Smooth muscle cell (in vitro differentiated cells): Measurements from ENCODE around the gene C19orf53. TPM values are rescaled to one million over a fixed set of nuclear protein-coding genes. Genes with fewer than 3 reads are reported as not detected.
A peak's percentile ranks its signal among the peaks of the same experiment; 100 is the strongest.
"Not testable (repeated sequence)": the region's sequence is repeated elsewhere in the genome, so short reads cannot be mapped to it uniquely, and the experiment has no call there.

Experiments used
- DNase-seq: peaks from one replicate; lab custom pipeline; 2025; ENCODE audit not compliant: unreplicated experiment; lab: John Stamatoyannopoulos, UW
- H2AFZ ChIP-seq: fragments of 200-600 bp; sonication (generic); 2 replicates; pipeline ENCODE4 v1.6.0; 2016; ENCODE audit warnings: antibody characterized with exemption, low read depth, mild to moderate bottlenecking
- H3F3A ChIP-seq: fragments of 200-600 bp; sonication (generic); 2 replicates; pipeline ENCODE4 v1.6.0; 2017; ENCODE audit warnings: antibody characterized with exemption, low read depth
- H3K27ac ChIP-seq: fragments of 200-600 bp; sonication (generic); 2 replicates; pipeline ENCODE4 v1.5.1; 2016; ENCODE audit warnings: low read depth, mild to moderate bottlenecking
- H3K27me3 ChIP-seq: fragments of 200-600 bp; sonication (generic); 2 replicates; pipeline ENCODE4 v1.6.1; 2016; ENCODE audit warnings: low read depth, mild to moderate bottlenecking
- H3K36me3 ChIP-seq: fragments of 200-600 bp; sonication (generic); 2 replicates; pipeline ENCODE4 v1.5.1; 2016; ENCODE audit warnings: low read depth
- H3K4me1 ChIP-seq: fragments of 200-600 bp; sonication (generic); 2 replicates; pipeline ENCODE4 v1.5.1; 2016; ENCODE audit warnings: low read depth
- H3K4me2 ChIP-seq: fragments of 200-600 bp; sonication (generic); 2 replicates; pipeline ENCODE4 v1.6.0; 2016; ENCODE audit warnings: mild to moderate bottlenecking
- H3K4me3 ChIP-seq: fragments of 200-600 bp; sonication (generic); 2 replicates; pipeline ENCODE4 v1.5.1; 2016; ENCODE audit warnings: mild to moderate bottlenecking
- H3K79me2 ChIP-seq: fragments of 200-600 bp; sonication (generic); 2 replicates; pipeline ENCODE4 v1.6.0; 2016; ENCODE audit warnings: low read depth, mild to moderate bottlenecking
- H3K9ac ChIP-seq: fragments of 200-600 bp; sonication (generic); 2 replicates; pipeline ENCODE4 v1.6.0; 2016; ENCODE audit warnings: low read depth
- H3K9me3 ChIP-seq: fragments of 200-600 bp; sonication (generic); replicated peaks from 2 replicates; pipeline ENCODE4 v1.5.1; 2016; ENCODE audit warnings: low read depth
- H4K20me1 ChIP-seq: fragments of 200-600 bp; sonication (generic); 2 replicates; pipeline ENCODE4 v1.6.0; 2016; ENCODE audit warnings: low read depth
- CTCF ChIP-seq: fragments of 200-600 bp; sonication (generic); IDR thresholded peaks from 2 replicates; pipeline ENCODE4 v1.5.1; 2017; ENCODE audit warnings: borderline replicate concordance, mild to moderate bottlenecking, antibody characterized with exemption; ENCODE audit not compliant: insufficient read depth, poor library complexity, severe bottlenecking
- WGBS: methylation state at CpG from one replicate; pipeline ENCODE4 v1.1.7; 2016; ENCODE audit warnings: low lambda C conversion rate; 5-methylcytosine and 5-hydroxymethylcytosine counted together
- polyA plus RNA-seq: library from polyadenylated mRNA; unstranded; fragments of >200 nt; fragmentation: Nextera tagmentation; extraction: Ambion mirVana; gene quantifications from 2 replicates; pipeline ENCODE4 v1.2.1, GENCODE V29; 2016
- total RNA-seq: library from RNA; depleted of rRNA; stranded (reverse); fragments of >200 nt; gene quantifications from 2 replicates; pipeline ENCODE4 v1.2.3, GENCODE V29; 2014

C19orf53 gene
- total and polyA plus RNA-seq, 2 experiments from 2014 or later = 192 to 298 TPM

GRCh38 chr19:13747098-13747453 lies 27.2 kb upstream of the C19orf53 start:
- Histone ChIP-seq H3K79me2 (peaks cover 25% of the 10 kb centered on the region), H3K9me3 (no peaks in the 10 kb centered on the region), H4K20me1 (no peaks in the 10 kb centered on the region), H3K27ac (no peak overlapping the region), H3K4me2 (peak overlapping the region; percentile 70), H3K36me3 (no peaks in the 10 kb centered on the region), H3K4me3 (peak overlapping the region; percentile 72), H3K9ac (no peak overlapping the region), H2AFZ (peak overlapping the region; percentile 19), H3K27me3 (no peaks in the 10 kb centered on the region), H3F3A (no peaks in the 10 kb centered on the region), H3K4me1 (peaks cover 4% of the 10 kb centered on the region)
- 95% methylated on average over 8 of the region's 8 CpGs for WGBS
- no peak for TF ChIP-seq CTCF
- DNase-seq = no peak

DNA sequence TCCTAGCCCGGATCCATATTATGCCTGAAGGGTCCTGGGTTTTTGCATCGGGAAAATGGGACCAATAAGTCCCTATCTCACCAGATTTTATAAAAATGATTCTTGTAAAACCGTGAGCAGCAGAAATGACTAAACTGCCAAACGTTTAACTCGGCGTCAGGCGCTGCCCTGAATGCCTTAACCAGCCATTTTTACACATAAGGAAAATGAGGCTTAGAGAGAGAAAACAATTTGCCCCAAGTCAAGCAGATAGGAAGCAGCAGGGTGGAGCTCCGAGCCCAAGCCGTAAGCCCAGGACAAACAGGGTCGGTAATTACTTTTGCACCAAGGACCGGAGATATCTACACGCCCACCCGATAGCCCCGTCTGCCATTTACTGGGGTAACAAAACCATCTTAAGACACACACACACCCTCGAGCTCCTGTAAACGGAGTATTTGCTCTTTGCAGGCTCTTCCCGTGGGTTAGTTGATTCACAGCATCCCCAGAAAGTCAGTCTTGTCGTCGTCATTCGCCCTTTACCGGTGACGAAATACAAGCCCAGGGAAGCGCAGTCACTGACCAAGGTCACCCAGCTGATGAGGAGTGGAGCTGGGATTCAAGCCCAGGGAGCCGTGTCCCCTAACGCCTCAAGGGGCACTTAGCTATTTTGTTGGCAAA lies 26.0 kb upstream of the C19orf53 start:
- WGBS = 5% methylated on average over 25 of the region's 25 CpGs
- Histone ChIP-seq H3F3A (no peaks in the 10 kb centered on the region), H3K4me1 (peaks cover 4% of the 10 kb centered on the region), H3K9me3 (no peaks in the 10 kb centered on the region), H3K4me3 (peak overlapping the region; percentile 72), H3K4me2 (peak overlapping the region; percentile 87), H3K27ac (peak overlapping the region; percentile 71), H3K36me3 (no peaks in the 10 kb centered on the region), H4K20me1 (no peaks in the 10 kb centered on the region), H2AFZ (peak overlapping the region; percentile 73), H3K79me2 (peaks cover 25% of the 10 kb centered on the region), H3K27me3 (no peaks in the 10 kb centered on the region), H3K9ac (peak overlapping the region; percentile 78)
- TF ChIP-seq CTCF = no peak
- DNase-seq = no peak

- Histone ChIP-seq H3K79me2 (peaks cover 25% of the 10 kb centered on the region), H3F3A (no peaks in the 10 kb centered on the region), H3K27ac (no peak overlapping the region), H2AFZ (no peak overlapping the region), H3K9me3 (no peaks in the 10 kb centered on the region), H3K27me3 (no peaks in the 10 kb centered on the region), H4K20me1 (no peaks in the 10 kb centered on the region), H3K4me3 (no peak overlapping the region), H3K4me2 (no peak overlapping the region), H3K36me3 (peaks cover 3% of the 10 kb centered on the region), H3K9ac (no peak overlapping the region), H3K4me1 (peaks cover 4% of the 10 kb centered on the region)
- no peak for TF ChIP-seq CTCF
- no peak for DNase-seq
- WGBS = 95% methylated on average over 16 of the region's 16 CpGs
Measured at GRCh38 chr19:13751436-13751835, 22.8 kb upstream of the C19orf53 start.

DNA sequence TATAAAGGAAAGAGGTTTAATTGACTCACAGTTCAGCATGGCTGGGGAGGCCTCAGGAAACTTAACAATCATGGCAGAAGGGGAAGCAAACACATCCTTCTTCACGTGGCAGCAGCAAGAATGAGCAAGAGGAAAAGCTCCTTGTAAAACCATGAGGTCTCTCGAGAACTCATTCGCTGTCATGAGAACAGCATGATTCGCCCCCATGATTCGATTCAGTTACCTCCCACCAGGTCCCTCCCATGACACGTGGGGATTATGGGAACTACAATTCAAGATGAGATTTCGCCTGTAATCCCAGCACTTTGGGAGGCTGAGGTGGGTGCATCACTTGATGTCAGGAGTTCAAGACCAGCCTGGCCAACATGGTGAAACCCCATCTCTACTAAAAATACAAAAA lies 20.6 kb upstream of the C19orf53 start:
- H3K9ac ChIP-seq, H2AFZ ChIP-seq, H4K20me1 ChIP-seq, H3K4me2 ChIP-seq, H3K36me3 ChIP-seq, H3K27ac ChIP-seq, H3K4me3 ChIP-seq, H3K27me3 ChIP-seq, H3F3A ChIP-seq, H3K4me1 ChIP-seq, DNase-seq, H3K9me3 ChIP-seq: not testable (repeated sequence)
- peaks cover 24% of the 10 kb centered on the region for H3K79me2 ChIP-seq
- WGBS = 89% methylated on average over 7 of the region's 7 CpGs
